K562 (cell line): ENCODE measurements around the gene KLHL33. TPM values are rescaled to one million over a fixed set of nuclear protein-coding genes. Genes with fewer than 3 reads are reported as not detected.

ENCODE experiments used
- CBFA2T2 ChIP-seq: fragments of 450-650 bp; conservative IDR thresholded peaks from 2 replicates; pipeline ENCODE4 v1.6.1; 2017; ENCODE audit warnings: mild to moderate bottlenecking
- CBFA2T3 ChIP-seq: fragments of 450-650 bp; IDR thresholded peaks from 2 replicates; pipeline ENCODE4 v1.6.1; 2017
- FOS ChIP-seq: IDR thresholded peaks from 3 replicates; pipeline ENCODE4 v1.6.1; 2011; ENCODE audit not compliant: insufficient read length; ENCODE audit errors: extremely low read depth
- FOSL1 ChIP-seq: fragments of 200-800 bp; sonication (Bioruptor generic); conservative IDR thresholded peaks from 2 replicates; pipeline ENCODE4 v1.6.1; 2016; ENCODE audit warnings: missing genetic modification characterization, missing compliant biosample characterization
- IRF2 ChIP-seq: sonication (generic); formaldehyde crosslinking; IDR thresholded peaks from 2 replicates; pipeline ENCODE4 v1.8.1; 2022; ENCODE audit warnings: mild to moderate bottlenecking, missing genetic modification reagents
- NEUROD1 ChIP-seq: fragments of 150-350 bp; IDR thresholded peaks from 2 replicates; pipeline ENCODE4 v1.6.1; 2014; ENCODE audit warnings: borderline replicate concordance, low read length, low read depth; ENCODE audit not compliant: partially characterized antibody
- NFE2L1 ChIP-seq: fragments of 450-650 bp; IDR thresholded peaks from 2 replicates; pipeline ENCODE4 v1.6.1; 2016; ENCODE audit warnings: missing genetic modification characterization, low read depth, mild to moderate bottlenecking, missing compliant biosample characterization, moderate library complexity, borderline replicate concordance
- RFX1 ChIP-seq: fragments of 450-650 bp; IDR thresholded peaks from 2 replicates; pipeline ENCODE4 v1.6.1; 2016; ENCODE audit warnings: mild to moderate bottlenecking, moderate library complexity
- SIX5 ChIP-seq, 2 experiments: IDR thresholded peaks; 2 replicates each; pipeline ENCODE4 v1.6.1; 2011; ENCODE audit warnings: low read length in 2 of 2, borderline replicate concordance in 1 of 2, low read depth in 1 of 2, mild to moderate bottlenecking in 1 of 2, moderate library complexity in 1 of 2; ENCODE audit not compliant: insufficient read depth in 1 of 2
- SOX6 ChIP-seq: fragments of 450-650 bp; IDR thresholded peaks from 2 replicates; pipeline ENCODE4 v1.6.1; 2014; ENCODE audit warnings: mild to moderate bottlenecking
- SP2 ChIP-seq: IDR thresholded peaks from 2 replicates; pipeline ENCODE4 v1.6.1; 2011; ENCODE audit warnings: mild to moderate bottlenecking, low read depth, low read length, moderate library complexity; ENCODE audit not compliant: poor library complexity, severe bottlenecking; ENCODE audit errors: extremely low read depth
- TEAD4 ChIP-seq, 2 experiments: sonication (generic) in 1 of 2; formaldehyde crosslinking in 1 of 2; IDR thresholded peaks; 2 replicates each; pipeline versions ENCODE4 v1.6.1 to v1.8.0; 2012 to 2022; ENCODE audit warnings: borderline replicate concordance in 1 of 2, inconsistent platforms in 1 of 2, low read length in 1 of 2, mild to moderate bottlenecking in 1 of 2, missing genetic modification reagents in 1 of 2
- TFE3 ChIP-seq: fragments of 450-650 bp; formaldehyde crosslinking; IDR thresholded peaks from 2 replicates; pipeline ENCODE4 v1.4.0; 2020; ENCODE audit warnings: mild to moderate bottlenecking, mixed read lengths
- TRIM24 ChIP-seq, 2 experiments: fragments of 450-650 bp; IDR thresholded peaks; 2 replicates each; pipeline ENCODE4 v1.6.1; 2016
- ZNF280A ChIP-seq: fragments of 450-650 bp; IDR thresholded peaks from 2 replicates; pipeline ENCODE4 v1.6.1; 2018; ENCODE audit warnings: mild to moderate bottlenecking, low read depth; ENCODE audit not compliant: partially characterized antibody
- ZNF282 ChIP-seq: sonication (generic); formaldehyde crosslinking; IDR thresholded peaks from 2 replicates; pipeline ENCODE4 v1.8.1; 2023; ENCODE audit warnings: missing genetic modification reagents
- ZNF445 ChIP-seq: fragments of 250-450 bp; sonication (Bioruptor Pico); IDR thresholded peaks from 2 replicates; pipeline ENCODE4 v1.4.0; 2020; ENCODE audit warnings: low read depth, mild to moderate bottlenecking, moderate library complexity
- polyA plus RNA-seq, 8 experiments: library from polyadenylated mRNA; depleted of rRNA in 4 of 8; stranded (reverse) in 5 of 8; unstranded in 3 of 8; fragments of >200 nt; fragmentation: Nextera tagmentation in 2 of 8; fragmentation: Illumina TruSeq in 1 of 8; extraction: Ambion mirVana in 2 of 8; extraction: Trizol in 1 of 8; gene quantifications; 2 replicates each; pipeline versions ENCODE4 v1.2.1 to v1.2.3, GENCODE V29; 2011 to 2014; ENCODE audit warnings: inconsistent platforms in 1 of 8, missing spikeins in 1 of 8
- total RNA-seq, 7 experiments: library from RNA; depleted of rRNA in 6 of 7; stranded (reverse); fragments of >200 nt in 6 of 7; fragmentation: Illumina TruSeq in 2 of 7; extraction: Trizol in 2 of 7; gene quantifications; 2 replicates each; pipeline versions ENCODE4 v1.2.1 to v1.2.3, GENCODE V29; 2011 to 2021; ENCODE audit warnings: low replicate concordance in 1 of 7

Gene KLHL33
- total and polyA plus RNA-seq, 9 of the 15 experiments (the other 6 are each of a cell fraction or from before 2014, with no cell fraction given) = 0.04 to 0.27 (median 0.13) TPM; not detected in 6

- TF ChIP-seq ZNF282 (CRISPR knock-in tag) (no peak), TRIM24 (IDR thresholded peaks at IDR 0.05) (no peak), NFE2L1 (no peak), SP2 (no peak), FOS (no peak), FOSL1 (tag) (no peak), ZNF445 (CRISPR knock-in tag) (no peak), NEUROD1 (no peak), ZNF280A (no peak), SOX6 (no peak), CBFA2T2 (peak; percentile 41; the same call in 1 of the 2 replicates), TEAD4 (IDR thresholded peaks at IDR 0.05; ENCODE audit: low read length) (peak; percentile 61; the same call in 1 of the 2 replicates), TEAD4 (CRISPR knock-in tag; IDR thresholded peaks at IDR 0.05; ENCODE audit: borderline replicate concordance) (no peak), IRF2 (no peak), RFX1 (no peak), CBFA2T3 (peak; percentile 62), SIX5 (IDR thresholded peaks at IDR 0.05; ENCODE audit: borderline replicate concordance in 1 of 2, insufficient read depth in 1 of 2, low read depth in 1 of 2, low read length in 2 of 2) (no peak), TFE3 (CRISPR knock-in tag) (no peak)
These were observed 40.8 kb upstream of the KLHL33 start (continued) for GRCh38 chr14:20476776-20477175.
